GM18868 (cell line): ENCODE data around the gene GRXCR2.
"Not testable (repeated sequence)": the region's sequence is repeated elsewhere in the genome, so short reads cannot be mapped to it uniquely, and the experiment has no call there.

Source experiments
- ATAC-seq: cut with Tn5 transposase; IDR thresholded peaks from one replicate; pipeline ENCODE4 v1.9.1; 2021; ENCODE audit warnings: mild to moderate bottlenecking, moderate library complexity; ENCODE audit not compliant: unreplicated experiment

GRXCR2 gene, protein sequence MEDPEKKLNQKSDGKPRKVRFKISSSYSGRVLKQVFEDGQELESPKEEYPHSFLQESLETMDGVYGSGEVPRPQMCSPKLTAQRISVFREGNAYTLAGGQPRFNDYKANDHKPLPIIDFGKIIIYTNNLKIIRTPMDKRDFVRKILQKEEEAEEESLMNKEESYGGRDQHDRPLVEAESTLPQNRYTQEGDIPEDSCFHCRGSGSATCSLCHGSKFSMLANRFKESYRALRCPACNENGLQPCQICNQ

DNA sequence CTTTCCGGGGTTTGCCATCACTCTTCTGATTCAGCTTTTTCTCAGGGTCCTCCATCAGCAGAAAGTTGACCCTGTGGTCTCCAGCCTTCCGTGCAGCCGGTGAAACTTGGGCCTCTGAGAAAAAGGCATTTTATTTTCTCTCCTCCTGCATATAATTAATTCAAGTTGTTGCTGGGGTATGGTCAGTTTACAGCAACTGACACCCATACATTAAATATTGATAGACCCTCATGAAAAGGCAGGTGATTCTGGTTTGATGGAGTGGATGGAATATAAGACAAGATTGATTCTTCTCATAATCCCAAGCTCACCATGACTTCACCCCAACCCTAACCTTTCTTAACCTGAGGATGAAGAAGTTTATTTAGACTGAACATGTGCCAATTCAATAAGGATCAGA lies at the start of gene GRXCR2:
TSS of gene GRXCR2 (minus strand) at position 101 of the 400 bp plus-strand sequence. CDS start at position 55, 46 bp downstream.
- no peak for ATAC-seq

DNA sequence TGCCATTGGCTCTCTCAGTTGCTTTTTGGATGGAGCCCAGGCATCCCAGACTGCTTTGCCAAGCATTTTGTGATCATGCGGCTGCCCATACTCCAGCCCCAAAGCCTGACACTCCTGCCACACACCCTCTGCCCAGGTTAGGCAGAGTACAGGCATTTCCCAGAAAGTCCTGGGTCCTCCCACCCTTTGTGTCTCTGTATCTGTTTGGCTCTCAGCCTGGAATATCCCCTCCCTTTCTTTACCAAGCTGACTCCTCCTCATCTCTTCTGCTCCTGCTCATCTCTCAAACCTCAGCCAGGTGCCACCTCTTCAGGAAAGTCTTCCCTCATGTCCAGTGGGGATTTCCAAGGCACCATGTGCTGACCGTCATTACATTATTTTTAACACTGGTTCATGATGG lies 49.2 kb upstream of the GRXCR2 start:
- no peak for ATAC-seq

DNA sequence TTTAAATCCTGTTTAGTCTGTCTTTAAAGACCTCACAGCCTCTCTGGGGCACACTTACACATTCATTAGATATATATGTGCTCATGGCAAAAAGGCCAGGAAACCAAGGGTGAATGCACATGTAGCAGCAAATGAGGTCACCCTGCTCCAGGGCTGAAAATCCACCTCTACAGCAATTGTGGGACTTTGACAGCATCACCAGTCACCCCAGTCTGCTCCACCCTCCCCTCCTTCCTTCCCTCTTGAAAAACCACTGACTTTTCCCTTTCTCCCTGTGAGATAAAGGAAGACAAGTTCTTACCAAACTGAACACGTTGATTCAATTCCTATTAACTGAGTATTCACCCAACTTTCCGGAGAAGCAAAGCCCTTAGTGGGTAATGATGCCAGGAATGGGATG lies 48.4 kb upstream of the GRXCR2 start:
- ATAC-seq, result no peak

DNA sequence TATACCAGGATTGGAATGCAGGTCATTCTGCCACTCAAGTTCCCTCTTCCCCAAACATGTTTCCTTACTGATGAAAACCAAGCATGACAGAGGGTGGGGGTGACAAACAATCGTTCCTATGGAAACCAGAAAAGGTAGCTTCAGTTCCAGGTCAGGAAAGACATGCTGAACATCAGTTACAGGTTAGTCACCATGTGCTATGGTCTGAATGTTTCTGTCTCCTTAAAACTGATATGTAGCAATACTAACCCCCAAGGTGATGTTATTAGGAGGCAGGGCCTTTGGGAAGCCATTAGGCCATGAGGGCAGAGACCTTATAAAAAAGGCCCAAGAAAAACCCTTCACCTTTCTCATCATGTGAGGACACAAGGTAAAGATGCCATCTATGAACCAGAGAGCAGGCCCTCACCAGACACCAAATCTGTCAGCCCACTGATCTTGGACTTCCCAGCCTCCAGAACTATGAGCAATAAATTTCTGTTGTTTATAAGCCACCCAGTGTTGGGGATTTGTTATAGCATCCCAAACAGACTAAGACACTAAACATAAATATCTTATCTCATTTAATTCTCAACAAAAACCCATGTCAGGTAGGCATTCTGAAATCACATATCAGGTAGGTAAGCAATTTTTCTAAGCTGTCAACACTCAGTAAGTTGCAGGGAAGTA lies 47.9 kb upstream of the GRXCR2 start:
- ATAC-seq, result no peak

DNA sequence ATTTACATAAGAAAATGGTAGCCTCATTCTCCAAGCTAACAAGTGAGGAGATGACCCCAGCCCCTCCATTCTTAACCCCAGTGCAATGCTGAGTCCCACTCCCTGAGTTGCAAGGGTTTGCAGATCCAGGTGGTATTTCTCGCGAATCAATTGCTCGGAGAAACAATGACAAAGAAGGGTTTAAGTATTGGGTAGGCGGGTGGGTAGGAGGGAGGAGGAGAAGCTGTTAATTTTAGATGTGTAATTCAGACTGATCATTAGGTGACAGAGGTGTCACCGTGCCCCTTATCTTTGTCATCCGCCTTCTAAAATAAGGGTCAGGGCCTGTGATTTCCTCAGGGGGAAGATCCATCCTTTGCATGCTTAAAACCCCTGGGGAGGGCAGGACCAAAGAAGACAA lies 46.6 kb upstream of the GRXCR2 start:
- ATAC-seq, result no peak

DNA sequence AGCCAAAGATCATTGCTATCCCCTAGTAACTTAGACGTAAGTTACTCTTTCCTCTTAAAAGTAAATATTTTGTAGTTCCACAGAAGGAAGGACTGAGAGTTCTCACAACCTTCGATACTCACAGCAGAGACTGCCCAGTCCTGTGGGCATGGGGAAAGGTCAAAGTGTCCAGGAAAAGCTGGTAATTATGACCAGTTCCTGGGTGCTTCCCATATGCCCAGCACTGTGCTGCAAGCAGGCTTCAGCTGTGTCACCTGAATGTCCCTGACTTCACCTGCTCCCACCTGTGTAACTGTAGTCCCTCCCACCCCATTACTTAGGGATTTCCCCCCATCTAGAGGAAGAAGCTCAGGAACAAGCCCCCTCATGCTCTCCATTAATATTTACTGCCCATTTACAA lies 45.6 kb upstream of the GRXCR2 start:
- no peak for ATAC-seq

DNA sequence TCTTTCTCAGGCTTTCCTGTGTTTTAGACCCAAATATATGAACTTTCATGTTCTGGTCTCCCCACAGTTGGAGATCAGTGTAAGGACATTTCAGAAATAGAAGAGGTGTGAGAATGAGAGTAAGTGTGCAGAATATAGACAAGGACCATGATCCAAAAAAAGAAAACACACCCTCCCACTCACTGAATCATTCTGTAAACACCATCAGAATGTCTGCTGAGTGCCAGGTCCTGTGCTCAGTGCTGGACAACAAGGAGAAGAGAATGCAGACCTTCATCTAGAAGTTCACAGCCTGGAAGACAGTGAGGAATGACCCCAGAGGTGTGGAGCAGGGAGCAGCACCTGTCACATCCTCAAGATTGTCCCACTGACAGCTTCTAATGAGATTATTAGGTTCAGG lies 44.5 kb upstream of the GRXCR2 start:
- ATAC-seq, result no peak

DNA sequence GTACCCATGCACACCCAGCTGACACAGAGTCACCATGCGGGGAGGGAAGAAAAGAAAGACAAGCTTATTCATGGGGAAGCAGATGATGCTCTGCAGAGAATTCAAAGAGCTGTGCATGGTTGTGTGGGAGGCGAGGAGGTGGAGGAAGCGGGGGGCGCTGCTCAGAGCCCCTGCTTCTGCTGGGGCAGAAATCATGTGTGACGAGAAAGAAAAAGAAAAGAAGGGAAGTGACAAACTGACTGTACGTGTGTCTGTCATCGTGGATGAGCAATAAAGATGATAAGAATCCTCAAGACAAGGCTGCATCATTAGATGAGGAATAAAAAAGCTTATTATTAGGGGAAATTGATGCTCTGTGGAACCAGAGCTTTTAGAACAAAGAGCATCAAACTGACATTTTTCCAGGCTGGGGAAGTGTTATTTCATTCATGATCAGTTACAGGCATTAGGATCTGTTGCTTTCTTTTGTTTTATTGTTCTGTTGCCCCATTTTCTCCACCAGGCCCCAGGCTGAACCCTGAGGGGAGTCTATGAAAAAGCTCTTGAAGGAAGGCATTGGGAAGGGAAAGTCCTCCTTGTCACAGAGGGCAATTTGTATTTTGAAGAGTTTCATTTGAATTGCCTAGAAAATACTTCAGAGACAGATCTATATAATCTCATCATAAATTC lies 43.3 kb upstream of the GRXCR2 start:
- no peak for ATAC-seq

DNA sequence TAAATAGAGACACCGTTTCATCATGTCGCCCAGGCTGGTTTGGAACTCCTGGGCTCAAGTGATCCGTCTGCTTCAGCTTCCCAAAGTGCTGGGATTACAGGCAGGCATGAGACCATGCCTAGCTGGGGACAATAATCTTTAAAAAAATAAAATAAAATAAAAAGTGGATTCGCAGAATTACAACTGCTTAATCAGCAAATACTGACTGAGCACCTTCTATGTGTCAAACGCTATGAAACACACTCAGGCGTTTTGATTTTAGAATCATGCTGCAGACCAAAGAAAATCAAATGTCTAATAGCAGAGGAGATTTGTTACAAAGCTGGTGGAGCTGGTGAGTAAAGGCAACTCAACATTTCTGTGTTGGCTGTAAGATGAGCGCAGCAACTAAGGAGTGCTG lies 40.9 kb upstream of the GRXCR2 start:
- no peak for ATAC-seq

DNA sequence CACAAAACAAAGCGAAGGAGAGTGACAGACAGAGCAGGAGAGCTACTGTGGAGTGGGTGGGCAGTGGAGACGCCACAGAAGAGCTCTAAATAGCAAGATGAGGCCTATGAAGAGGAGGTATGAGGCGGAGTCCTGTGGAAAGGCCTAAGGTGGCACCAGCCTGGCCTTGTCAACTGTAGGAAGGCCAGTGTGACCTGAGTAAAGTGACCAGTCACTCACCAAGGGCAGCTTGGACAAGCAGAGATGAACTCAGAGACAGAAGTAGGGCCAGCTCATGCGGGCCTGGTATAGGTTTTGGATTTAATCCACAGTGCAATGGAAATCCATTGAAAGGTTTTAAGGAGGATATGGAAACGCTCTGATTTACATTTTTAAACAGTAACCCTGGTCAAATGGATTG lies 39.8 kb upstream of the GRXCR2 start:
- no peak for ATAC-seq

DNA sequence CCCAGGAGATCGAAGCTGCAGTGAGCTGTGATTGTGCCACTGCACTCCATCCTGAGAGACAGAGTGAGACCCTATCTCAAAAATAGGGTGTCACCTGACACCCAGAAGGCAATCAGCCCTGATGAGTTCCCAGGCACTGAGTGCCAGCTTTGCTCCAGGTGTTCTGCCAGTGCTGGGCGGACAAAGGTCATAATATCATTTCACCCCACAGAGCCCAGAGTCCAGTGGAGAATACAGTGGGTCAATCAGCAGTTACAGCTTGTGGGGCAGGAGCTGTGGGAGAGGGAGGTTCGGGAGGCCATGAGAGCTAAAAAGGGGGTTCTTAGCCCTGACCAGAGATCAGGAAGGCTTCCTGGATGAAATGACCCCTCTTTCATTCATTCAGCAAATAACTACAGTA lies 39.2 kb upstream of the GRXCR2 start:
- no peak for ATAC-seq

DNA sequence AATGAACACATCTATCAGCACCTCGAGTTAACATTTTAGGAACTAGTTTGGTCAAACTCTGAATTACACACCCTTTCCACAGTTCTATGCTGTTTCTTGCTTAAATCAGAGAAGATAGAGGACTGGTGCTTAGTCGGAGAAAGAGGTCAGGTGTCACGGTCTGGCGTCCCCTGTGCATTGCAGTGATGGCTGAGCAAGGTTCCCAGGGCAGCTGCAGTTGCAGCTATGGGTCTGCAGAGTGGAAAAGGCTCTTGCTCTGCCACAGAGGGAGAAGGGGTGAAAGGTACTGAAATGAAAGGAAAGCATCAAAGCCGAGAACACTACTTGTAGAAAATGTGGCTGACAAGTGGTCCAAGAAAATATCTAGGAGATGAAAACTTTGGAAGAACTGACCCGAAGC lies 38.4 kb upstream of the GRXCR2 start:
- ATAC-seq, result no peak

DNA sequence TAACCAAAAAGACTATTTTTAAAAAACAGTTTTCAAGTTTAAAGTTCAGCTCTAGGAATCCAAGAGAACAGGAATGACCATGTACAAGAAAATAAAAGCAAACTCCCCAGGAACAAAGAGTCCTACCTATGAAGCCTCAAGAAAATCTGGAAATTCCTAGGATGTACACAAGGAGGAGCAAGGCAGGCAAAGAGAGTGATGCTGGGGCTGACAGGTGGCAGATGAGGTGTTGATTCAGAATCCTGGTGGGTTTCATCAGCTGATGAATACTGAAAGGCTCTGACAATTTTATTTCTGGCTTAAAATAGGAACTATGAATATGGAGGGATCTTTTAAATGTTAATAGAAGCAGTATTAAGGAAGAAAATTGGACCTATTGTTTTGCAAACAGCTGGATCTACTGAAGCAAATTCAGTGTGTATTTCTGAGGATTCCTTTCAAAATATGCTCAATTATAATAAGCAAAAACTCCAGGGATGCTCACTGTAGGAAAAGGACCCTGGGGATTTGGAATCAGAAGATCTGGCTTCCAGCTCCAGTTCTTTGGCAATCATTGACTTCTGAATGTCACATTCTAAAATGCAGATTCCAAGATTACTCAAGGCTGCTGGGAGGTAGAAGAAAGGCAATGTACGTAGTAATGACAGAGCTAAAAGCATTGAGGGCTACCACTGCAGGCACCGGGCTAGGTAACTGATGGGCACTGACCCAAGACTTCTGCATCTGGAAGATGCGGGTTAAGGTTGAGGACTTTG lies 35.6 kb upstream of the GRXCR2 start:
- ATAC-seq, result no peak

DNA sequence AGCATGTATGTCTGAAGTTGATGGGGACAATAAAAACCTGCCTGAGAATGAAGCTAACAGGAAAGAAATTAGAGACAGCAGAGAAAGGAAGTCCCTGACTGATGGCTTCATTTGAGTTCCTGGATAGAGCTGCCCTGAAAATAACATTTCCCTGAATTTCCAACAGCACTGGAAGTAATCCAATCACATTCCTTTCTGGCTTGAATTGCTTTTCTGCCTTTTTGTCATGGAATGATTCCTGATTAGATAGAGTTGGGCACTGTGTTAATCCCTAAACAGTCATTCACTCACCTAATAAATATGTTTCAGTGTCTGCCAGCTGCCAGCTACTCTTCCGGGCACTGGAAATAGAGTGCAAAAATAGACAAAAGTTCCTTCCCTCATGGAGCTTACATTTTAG lies 33.6 kb upstream of the GRXCR2 start:
- no peak for ATAC-seq

DNA sequence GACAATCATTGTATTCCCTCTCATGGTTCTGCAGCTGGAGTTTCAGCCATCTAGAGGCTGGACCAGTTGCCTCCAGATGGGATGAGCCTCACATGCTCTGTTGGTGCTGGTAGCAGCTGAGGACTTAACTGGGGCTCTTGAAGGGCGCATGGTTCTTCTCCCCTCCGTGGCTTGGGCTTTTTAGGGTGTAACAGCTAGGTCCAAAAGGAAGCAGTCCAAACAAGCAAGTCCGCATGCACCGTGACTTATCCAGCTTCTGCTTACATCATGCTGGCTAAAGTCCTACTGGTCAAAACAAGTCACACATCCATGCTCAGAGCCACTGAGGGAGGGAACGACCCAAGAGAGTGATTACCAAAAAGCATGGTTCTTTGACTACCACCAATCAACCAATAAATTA lies 31.9 kb upstream of the GRXCR2 start:
- no peak for ATAC-seq

DNA sequence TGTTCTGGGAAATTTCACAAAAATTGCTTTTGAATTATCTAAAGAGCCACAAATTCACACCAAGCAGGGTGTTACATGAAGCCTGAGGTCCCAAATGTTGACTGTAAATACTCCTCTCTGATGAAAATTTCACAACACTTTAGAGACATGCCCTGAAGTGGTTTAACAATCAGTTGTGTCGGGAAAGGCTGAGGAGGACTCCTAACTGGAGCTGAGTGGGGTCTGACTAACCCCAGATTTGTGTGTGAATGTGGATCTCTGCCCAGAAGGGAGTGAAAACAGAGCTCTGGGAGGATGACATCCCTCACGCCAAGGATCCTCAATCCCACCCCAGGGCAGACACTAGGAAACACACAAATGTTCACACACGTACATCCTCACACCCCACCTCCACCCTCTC lies 31.1 kb upstream of the GRXCR2 start:
- no peak for ATAC-seq

DNA sequence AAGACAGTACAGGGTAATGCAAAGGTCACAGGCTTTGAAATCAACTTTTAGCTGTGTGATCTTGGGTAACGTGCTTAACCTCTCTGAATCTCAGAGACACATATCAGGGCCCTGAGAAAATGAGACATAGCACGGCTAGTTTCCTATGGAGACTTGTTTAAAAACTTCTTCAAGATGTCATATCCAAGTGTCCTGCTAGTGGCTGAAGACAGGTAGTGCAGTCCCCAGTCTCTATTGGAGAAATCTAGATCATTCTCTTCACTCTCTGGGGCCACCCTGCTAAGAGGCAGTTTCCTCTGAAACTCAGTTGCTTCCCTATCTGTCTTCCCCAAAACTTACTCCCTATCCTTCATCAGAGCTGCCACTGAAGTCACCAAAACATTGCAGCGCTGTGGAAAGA lies 30.3 kb upstream of the GRXCR2 start:
- peak; percentile 74 for ATAC-seq

DNA sequence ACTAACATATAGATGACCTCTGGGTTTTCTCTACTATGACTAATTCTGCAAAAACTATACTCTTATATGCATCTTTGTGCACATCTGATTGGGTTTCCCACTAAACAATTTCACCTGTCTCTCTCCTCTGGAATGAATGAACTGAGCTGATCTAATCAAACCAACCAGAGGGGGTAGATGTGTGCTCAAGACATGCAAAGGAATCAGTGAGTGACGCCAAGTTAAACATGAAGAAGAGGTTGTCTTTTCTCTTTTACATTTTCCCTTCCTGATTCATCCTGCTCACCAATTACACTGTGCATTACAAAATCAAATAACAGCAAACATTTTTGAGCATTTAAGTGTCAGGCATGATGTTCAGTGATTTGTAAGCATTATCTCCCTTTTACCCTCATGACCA lies 29.6 kb upstream of the GRXCR2 start:
- no peak for ATAC-seq

DNA sequence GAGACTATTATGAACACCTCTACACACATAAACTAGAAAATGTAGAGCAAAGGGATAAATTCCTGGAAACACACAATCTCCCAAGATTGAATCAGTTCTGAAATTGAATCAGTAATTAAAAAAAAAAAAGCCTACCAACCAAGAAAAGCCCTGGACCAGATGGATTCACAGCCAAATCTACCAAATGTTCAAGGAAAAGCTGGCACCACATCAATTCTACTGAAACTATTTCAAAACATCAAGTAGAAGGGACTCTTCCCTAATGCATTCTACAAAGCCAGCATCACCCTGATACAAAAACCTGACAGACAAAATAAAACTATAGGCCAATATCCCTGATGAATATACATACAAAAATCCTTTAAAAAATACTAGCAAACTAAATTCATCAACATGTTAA lies 25.4 kb upstream of the GRXCR2 start:
- no peak for ATAC-seq

DNA sequence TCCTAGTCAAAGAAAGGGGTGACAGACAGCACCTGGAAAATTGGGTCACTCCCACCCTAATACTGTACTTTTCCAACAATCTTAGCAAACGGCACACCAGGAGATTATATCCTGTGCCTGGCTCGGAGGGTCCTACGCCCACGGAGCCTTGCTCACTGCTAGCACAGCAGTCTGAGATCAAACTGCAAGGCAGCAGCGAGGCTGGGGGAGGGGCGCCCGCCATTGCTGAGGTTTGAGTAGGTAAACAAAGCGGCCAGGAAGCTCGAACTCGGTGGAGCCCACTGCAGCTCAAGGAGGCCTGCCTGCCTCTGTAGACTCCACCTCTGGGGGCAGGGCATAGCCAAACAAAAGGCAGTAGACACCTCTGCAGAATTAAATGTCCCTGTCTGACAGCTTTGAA lies 18.6 kb upstream of the GRXCR2 start:
- not testable (repeated sequence) for ATAC-seq

DNA sequence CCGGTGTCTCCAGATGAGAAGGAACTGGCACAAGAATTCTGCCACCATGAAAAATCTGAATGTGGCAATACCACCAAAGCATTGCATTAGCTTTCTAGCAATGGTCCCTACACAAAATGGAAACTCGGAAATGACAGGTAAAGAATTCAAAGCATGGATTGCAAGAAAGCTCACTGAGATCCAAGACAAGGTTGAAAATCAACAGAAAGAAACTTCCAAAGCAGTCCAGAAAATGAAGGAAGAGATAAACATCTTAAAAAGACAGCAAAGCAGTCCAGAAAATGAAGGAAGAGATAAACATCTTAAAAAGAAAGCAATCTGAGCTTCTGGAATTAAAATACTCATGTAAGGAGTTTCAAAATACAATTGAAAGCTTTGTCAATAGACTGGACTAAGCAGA lies 16.8 kb upstream of the GRXCR2 start:
- no peak for ATAC-seq
